NOMO-1 treated with DMSO at 0.1 percent for 48 hours (cell line): ENCODE data around the gene CHST12.

Experiments
- DNase-seq: peaks from one replicate; lab custom pipeline; 2025; ENCODE audit not compliant: unreplicated experiment; lab: John Stamatoyannopoulos, UW

Gene CHST12

GRCh38 chr7:2497065-2497464 is 93.7 kb downstream of the CHST12 start:
- DNase-seq = no peak

DNA sequence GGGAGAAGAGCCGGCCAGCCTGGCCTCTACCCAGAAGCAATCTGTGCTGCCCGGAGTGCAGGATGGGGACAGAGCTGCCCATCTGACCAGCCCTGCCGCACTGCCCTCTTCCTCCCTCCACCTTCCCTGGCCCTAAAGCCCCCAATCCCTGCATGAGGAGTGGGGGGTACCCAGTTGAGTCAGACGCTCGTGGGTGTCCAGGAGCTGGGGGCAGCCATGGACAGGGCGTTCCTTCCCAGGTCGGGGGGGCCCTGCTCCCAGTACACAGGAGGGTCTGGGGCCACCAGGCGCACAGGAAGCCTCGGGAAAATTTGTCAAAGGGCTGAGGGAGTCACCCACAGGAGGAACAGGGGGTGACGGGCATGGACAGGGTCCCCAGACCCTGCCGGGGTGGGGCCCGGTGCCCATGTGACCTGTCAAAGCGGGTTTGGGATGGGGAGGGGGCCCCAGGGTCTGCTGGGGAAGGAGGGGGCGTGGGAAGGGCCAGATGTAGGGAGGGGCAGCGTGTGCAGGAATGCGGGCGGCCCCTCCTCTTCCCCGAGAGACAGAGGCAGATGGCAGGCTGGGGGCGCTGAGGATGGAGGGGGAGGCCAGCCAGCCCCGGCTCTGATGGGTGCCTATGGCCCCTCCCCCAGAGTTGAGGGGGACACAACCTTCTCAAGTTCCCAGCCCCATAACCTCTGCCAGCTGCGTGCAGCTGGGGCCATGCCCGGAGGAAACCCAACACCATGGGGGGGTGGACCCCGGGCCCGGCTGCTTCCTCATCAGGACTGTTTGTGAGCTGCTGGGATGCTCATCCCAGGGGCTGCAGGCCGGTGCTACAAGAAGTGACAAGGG is 94.3 kb downstream of the CHST12 start:
- DNase-seq = no peak
